Keratinocyte (primary cell): ENCODE measurements around the gene ASTN2. TPM values are rescaled to one million over a fixed set of nuclear protein-coding genes. Genes with fewer than 3 reads are reported as not detected.

Source experiments
- DNase-seq: peaks from one replicate; pipeline ENCODE4 v3.0.0-alpha.2; 2011; ENCODE audit warnings: low read depth, missing footprints, low spot score
- FAIRE-seq: peaks from 2 replicates; lab custom pipeline; 2011; peaks lifted over from hg19 to GRCh38; lab: Jason Lieb, UNC
- H2AFZ ChIP-seq: 2 replicates; pipeline ENCODE4 v1.6.0; 2012; ENCODE audit warnings: low read length, control low read depth, inconsistent platforms; ENCODE audit not compliant: control insufficient read depth
- H3K27ac ChIP-seq: 2 replicates; pipeline ENCODE4 v1.5.1; 2011; ENCODE audit warnings: low read length; ENCODE audit not compliant: control insufficient read depth, insufficient read depth
- H3K27me3 ChIP-seq: 3 replicates; pipeline ENCODE4 v1.6.0; 2011; ENCODE audit warnings: low read length; ENCODE audit not compliant: control insufficient read depth, insufficient read depth; ENCODE audit errors: extremely low read depth
- H3K36me3 ChIP-seq, 2 experiments: 2 replicates in 1 of 2; 3 replicates in 1 of 2; pipeline ENCODE4 v1.5.1; 2011; ENCODE audit warnings: low read length in 2 of 2, mild to moderate bottlenecking in 1 of 2; ENCODE audit not compliant: control insufficient read depth in 2 of 2, insufficient read depth in 2 of 2; ENCODE audit errors: extremely low read depth in 1 of 2
- H3K4me1 ChIP-seq: 3 replicates; pipeline ENCODE4 v1.5.1; 2011; ENCODE audit warnings: low read length; ENCODE audit not compliant: control insufficient read depth, insufficient read depth; ENCODE audit errors: extremely low read depth
- H3K4me2 ChIP-seq: 3 replicates; pipeline ENCODE4 v1.6.0; 2011; ENCODE audit warnings: low read depth, low read length; ENCODE audit not compliant: control insufficient read depth, insufficient read depth; ENCODE audit errors: extremely low read depth
- H3K4me3 ChIP-seq, 3 experiments: fragments of 200-600 bp in 1 of 3; sonication (generic) in 1 of 3; 2 replicates in 2 of 3; 3 replicates in 1 of 3; pipeline ENCODE4 v1.5.1; 2011 to 2016; ENCODE audit warnings: low read length in 3 of 3, mild to moderate bottlenecking in 3 of 3, control low read depth in 2 of 3, inconsistent platforms in 1 of 3, low read depth in 1 of 3, mixed read lengths in 1 of 3, mixed run types in 1 of 3, moderate library complexity in 1 of 3; ENCODE audit not compliant: control insufficient read depth in 2 of 3, insufficient read depth in 2 of 3; ENCODE audit errors: extremely low read depth in 1 of 3
- H3K79me2 ChIP-seq: 2 replicates; pipeline ENCODE4 v1.6.0; 2012; ENCODE audit warnings: low read length; ENCODE audit not compliant: control insufficient read depth, insufficient read depth
- H3K9ac ChIP-seq: 3 replicates; pipeline ENCODE4 v1.6.0; 2011; ENCODE audit warnings: low read length; ENCODE audit not compliant: control insufficient read depth, insufficient read depth; ENCODE audit errors: extremely low read depth
- H3K9me1 ChIP-seq: 3 replicates; pipeline ENCODE4 v1.6.0; 2011; ENCODE audit warnings: low read length; ENCODE audit not compliant: control insufficient read depth, insufficient read depth; ENCODE audit errors: extremely low read depth
- H3K9me3 ChIP-seq: 2 replicates; pipeline ENCODE4 v1.5.1; 2012; ENCODE audit warnings: low read depth, low read length; ENCODE audit not compliant: control insufficient read depth
- H4K20me1 ChIP-seq: 3 replicates; pipeline ENCODE4 v1.6.0; 2011; ENCODE audit warnings: low read length; ENCODE audit not compliant: control insufficient read depth, insufficient read depth; ENCODE audit errors: extremely low read depth
- CTCF ChIP-seq, 3 experiments: IDR thresholded peaks in 1 of 3; conservative IDR thresholded peaks in 1 of 3; optimal IDR thresholded peaks in 1 of 3; 2 replicates in 2 of 3; 3 replicates in 1 of 3; pipeline versions ENCODE3 to v1.5.1; 2011; ENCODE audit warnings: low read length in 3 of 3, mild to moderate bottlenecking in 3 of 3, moderate library complexity in 2 of 3, control low read depth in 1 of 3, inconsistent platforms in 1 of 3; ENCODE audit not compliant: insufficient read depth in 2 of 3; ENCODE audit errors: extremely low read depth in 1 of 3
- EZH2 ChIP-seq: IDR thresholded peaks from one replicate; pipeline ENCODE4 v1.6.1; 2012; ENCODE audit warnings: inconsistent platforms, mild to moderate bottlenecking, low read length, moderate library complexity
- dilution Hi-C: fragments of 300-500 bp; cut with MboI; formaldehyde crosslinking; loops from one replicate; pipeline ENCODE4 v1.7.0; 2020; ENCODE audit warnings: low sequenced_read_pairs; ENCODE audit not compliant: extremely low pct_ligation_motif_present
- polyA plus RNA-seq, 5 experiments: library from polyadenylated mRNA; depleted of rRNA in 3 of 5; stranded (reverse) in 3 of 5; stranded (forward) in 1 of 5; unstranded in 1 of 5; fragments of >200 nt; gene quantifications; 1 replicate in 1 of 5; 2 replicates in 3 of 5; 3 replicates in 1 of 5; pipeline versions ENCODE4 v1.2.1 to v1.2.3, GENCODE V29; 2011 to 2012; ENCODE audit warnings: missing spikeins in 2 of 5, low read depth in 1 of 5, low replicate concordance in 1 of 5

ASTN2 gene
- polyA plus RNA-seq, 1 donor (not counting 4 experiments of a cell fraction or from before 2014, with no cell fraction given): 0.31 TPM

- Histone ChIP-seq H4K20me1 (no peaks in the 10 kb centered on the region), H3K9me3 (no peaks in the 10 kb centered on the region), H3K9me1 (no peaks in the 10 kb centered on the region), H3K36me3 (no peaks in the 10 kb centered on the region), H3K4me2 (no peak overlapping the region), H3K27ac (no peak overlapping the region), H2AFZ (no peak overlapping the region), H3K9ac (no peak overlapping the region), H3K4me3 (no peak overlapping the region), H3K4me1 (no peaks in the 10 kb centered on the region), H3K27me3 (no peaks in the 10 kb centered on the region), H3K79me2 (no peaks in the 10 kb centered on the region)
- TF ChIP-seq CTCF (optimal IDR thresholded peaks at IDR 0.05 in 1 of 3, IDR thresholded peaks at IDR 0.05 in 1 of 3, conservative IDR thresholded peaks at IDR 0.05 in 1 of 3; ENCODE audit: extremely low read depth in 1 of 3, insufficient read depth in 2 of 3, low read length in 3 of 3) (no peak), EZH2 (no peak)
- no peak for FAIRE-seq
- dilution Hi-C loops: no loop called here
- DNase-seq: no peak
Measured at GRCh38 chr9:116900543-116900942, 514.3 kb downstream of the ASTN2 start.

GRCh38 chr9:116900007-116900367, 514.9 kb downstream of the ASTN2 start:
- DNase-seq: no peak
- no peak overlapping the region for H3K9ac ChIP-seq
- no peak overlapping the region for H3K27ac ChIP-seq

More at GRCh38 chr9:116900007-116900367, 514.9 kb downstream of the ASTN2 start:
- Histone ChIP-seq H2AFZ (no peak overlapping the region), H3K4me3 (no peak overlapping the region), H3K4me2 (no peak overlapping the region), H3K9me1 (no peaks in the 10 kb centered on the region), H3K36me3 (no peaks in the 10 kb centered on the region), H3K4me1 (no peaks in the 10 kb centered on the region), H3K79me2 (no peaks in the 10 kb centered on the region), H4K20me1 (no peaks in the 10 kb centered on the region), H3K9me3 (no peaks in the 10 kb centered on the region), H3K27me3 (no peaks in the 10 kb centered on the region)
- TF ChIP-seq EZH2: no peak
- no peak for TF ChIP-seq CTCF (optimal IDR thresholded peaks at IDR 0.05 in 1 of 3, IDR thresholded peaks at IDR 0.05 in 1 of 3, conservative IDR thresholded peaks at IDR 0.05 in 1 of 3; ENCODE audit: extremely low read depth in 1 of 3, insufficient read depth in 2 of 3, low read length in 3 of 3)
- FAIRE-seq: no peak
- dilution Hi-C loops: no loop called here
